ENCODE data around the gene PTGDS. TPM values are rescaled to one million over a fixed set of nuclear protein-coding genes. Genes with fewer than 3 reads are reported as not detected.
A peak's percentile ranks its signal among the peaks of the same experiment; 100 is the strongest.

Gene PTGDS
- total RNA-seq, 1 donor from 2014 or later: not detected

GRCh38 chr9:136949817-136950655 is 27.3 kb upstream of the PTGDS start:
- H3K4me3 ChIP-seq (ENCODE audit: low read depth, low read length): peak overlapping the region; percentile 77
- no peak for TF ChIP-seq CTCF (conservative IDR thresholded peaks at IDR 0.05; ENCODE audit: low read depth, low read length)
- no peak for DNase-seq (ENCODE audit: low read depth)

GRCh38 chr9:136950656-136951276 is 26.5 kb upstream of the PTGDS start:
- no peak for TF ChIP-seq CTCF (conservative IDR thresholded peaks at IDR 0.05; ENCODE audit: low read depth, low read length)
- DNase-seq (ENCODE audit: low read depth): no peak
- peak overlapping the region; percentile 77 for H3K4me3 ChIP-seq (ENCODE audit: low read depth, low read length)

GRCh38 chr9:136951541-136952320 is 25.6 kb upstream of the PTGDS start, which contains the start of gene LCN12:
TSS of gene LCN12 (plus strand) at chr9:136952273. CDS start at chr9:136952328, 55 bp downstream.
- no peak for DNase-seq (ENCODE audit: low read depth)
- no peak for TF ChIP-seq CTCF (conservative IDR thresholded peaks at IDR 0.05; ENCODE audit: low read depth, low read length)
- no peak within 1 kb of the TSS for H3K4me3 ChIP-seq (ENCODE audit: low read depth, low read length)

- H3K4me3 ChIP-seq (ENCODE audit: low read depth, low read length): no peak overlapping the region
- DNase-seq (ENCODE audit: low read depth): no peak
- no peak for TF ChIP-seq CTCF (conservative IDR thresholded peaks at IDR 0.05; ENCODE audit: low read depth, low read length)
These were observed 24.9 kb upstream of the PTGDS start for GRCh38 chr9:136952321-136952850.

GRCh38 chr9:136952876-136953770 is 24.2 kb upstream of the PTGDS start:
- no peak for TF ChIP-seq CTCF (conservative IDR thresholded peaks at IDR 0.05; ENCODE audit: low read depth, low read length)
- no peak overlapping the region for H3K4me3 ChIP-seq (ENCODE audit: low read depth, low read length)
- DNase-seq (ENCODE audit: low read depth): no peak

- no peak for TF ChIP-seq CTCF (conservative IDR thresholded peaks at IDR 0.05; ENCODE audit: low read depth, low read length)
- no peak for DNase-seq (ENCODE audit: low read depth)
- no peak overlapping the region for H3K4me3 ChIP-seq (ENCODE audit: low read depth, low read length)
These were observed 23.5 kb upstream of the PTGDS start for GRCh38 chr9:136953771-136954269.
